Measurements from ENCODE around the gene STK39. TPM values are rescaled to one million over a fixed set of nuclear protein-coding genes. Genes with fewer than 3 reads are reported as not detected.

STK39 gene
- polyA plus RNA-seq, 2 of the 4 experiments (the other 2 are of a cell fraction): 14.2 to 27.2 TPM

DNA sequence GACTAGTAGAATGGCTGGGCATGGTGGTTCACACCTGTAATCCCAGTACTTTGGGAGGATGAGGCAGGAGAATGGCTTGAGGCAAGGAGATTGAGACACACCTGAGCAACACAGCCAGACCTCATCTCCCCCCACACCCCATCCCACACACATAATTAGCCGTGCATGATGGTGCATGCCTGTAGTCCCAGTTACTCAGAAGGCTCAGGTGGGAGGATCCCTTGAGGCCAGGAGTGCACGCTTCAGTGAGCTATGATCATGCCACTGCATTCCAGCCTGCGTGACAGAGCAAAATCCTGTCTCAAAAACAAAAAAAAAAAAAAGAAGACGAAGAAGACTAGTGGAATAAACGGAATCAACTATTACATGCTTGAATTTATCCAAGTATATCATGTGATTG lies 150.0 kb downstream of the STK39 start:
- no peak overlapping the region for H3K27ac ChIP-seq
- POLR2A ChIA-PET: no interaction called here
- TF ChIP-seq, protein P1, sequence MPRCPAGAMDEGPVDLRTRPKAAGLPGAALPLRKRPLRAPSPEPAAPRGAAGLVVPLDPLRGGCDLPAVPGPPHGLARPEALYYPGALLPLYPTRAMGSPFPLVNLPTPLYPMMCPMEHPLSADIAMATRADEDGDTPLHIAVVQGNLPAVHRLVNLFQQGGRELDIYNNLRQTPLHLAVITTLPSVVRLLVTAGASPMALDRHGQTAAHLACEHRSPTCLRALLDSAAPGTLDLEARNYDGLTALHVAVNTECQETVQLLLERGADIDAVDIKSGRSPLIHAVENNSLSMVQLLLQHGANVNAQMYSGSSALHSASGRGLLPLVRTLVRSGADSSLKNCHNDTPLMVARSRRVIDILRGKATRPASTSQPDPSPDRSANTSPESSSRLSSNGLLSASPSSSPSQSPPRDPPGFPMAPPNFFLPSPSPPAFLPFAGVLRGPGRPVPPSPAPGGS (IDR thresholded peaks at IDR 0.05): no peak
- TF ChIP-seq, protein P2, sequence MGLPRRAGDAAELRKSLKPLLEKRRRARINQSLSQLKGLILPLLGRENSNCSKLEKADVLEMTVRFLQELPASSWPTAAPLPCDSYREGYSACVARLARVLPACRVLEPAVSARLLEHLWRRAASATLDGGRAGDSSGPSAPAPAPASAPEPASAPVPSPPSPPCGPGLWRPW (IDR thresholded peaks at IDR 0.05): no peak
- TF ChIP-seq, protein P3, sequence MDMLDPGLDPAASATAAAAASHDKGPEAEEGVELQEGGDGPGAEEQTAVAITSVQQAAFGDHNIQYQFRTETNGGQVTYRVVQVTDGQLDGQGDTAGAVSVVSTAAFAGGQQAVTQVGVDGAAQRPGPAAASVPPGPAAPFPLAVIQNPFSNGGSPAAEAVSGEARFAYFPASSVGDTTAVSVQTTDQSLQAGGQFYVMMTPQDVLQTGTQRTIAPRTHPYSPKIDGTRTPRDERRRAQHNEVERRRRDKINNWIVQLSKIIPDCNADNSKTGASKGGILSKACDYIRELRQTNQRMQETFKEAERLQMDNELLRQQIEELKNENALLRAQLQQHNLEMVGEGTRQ (IDR thresholded peaks at IDR 0.05): no peak

GRCh38 chr2:168096158-168096557 lies 151.2 kb downstream of the STK39 start:
- no peak for FAIRE-seq
- ChIA-PET CTCF (no interaction called here), POLR2A (no interaction called here)

More for the DNA sequence above, 150.0 kb downstream of the STK39 start:
- Histone ChIP-seq H3K9me3 (no peaks in the 10 kb centered on the region), H3K4me3 (no peak overlapping the region), H3K4me1 (no peaks in the 10 kb centered on the region), H3K4me2 (no peak overlapping the region)
- DNase-seq (ENCODE audit: low read depth in 1 of 2, low spot score in 1 of 2) (no peak), FAIRE-seq (no peak), ATAC-seq (no peak)
- WGBS (ENCODE audit: missing lambda C conversion rate): 93% methylated on average over 5 of the region's 5 CpGs
- CTCF ChIA-PET: no interaction called here

DNA sequence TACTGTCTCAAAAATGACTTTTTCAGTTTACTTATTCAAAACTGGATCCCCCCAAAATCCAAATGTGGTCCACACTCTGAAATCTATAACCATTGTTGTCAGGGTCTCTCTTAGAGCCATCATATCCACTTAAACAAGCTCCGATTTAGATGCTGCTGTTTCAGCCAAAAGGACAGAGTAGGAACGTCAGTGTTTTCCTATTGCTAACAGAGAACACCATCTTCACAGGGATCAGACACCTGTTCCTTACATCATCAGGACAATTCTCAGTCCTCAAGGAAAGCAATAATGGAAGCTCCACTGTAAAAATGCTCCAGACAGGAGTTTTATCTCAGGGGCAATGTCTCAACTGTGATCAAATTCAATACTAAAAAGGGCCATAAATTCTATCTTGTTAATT lies 155.4 kb downstream of the STK39 start:
- H3K9me3 ChIP-seq: no peaks in the 10 kb centered on the region
- no peaks in the 10 kb centered on the region for H3K4me1 ChIP-seq
- POLR2A ChIA-PET: no interaction called here
- no peak overlapping the region for H3K4me2 ChIP-seq
- ATAC-seq: no peak
- CTCF ChIA-PET: no interaction called here
- H3K27ac ChIP-seq: no peak overlapping the region
- H3K4me3 ChIP-seq: no peak overlapping the region
- 83% methylated on average over 2 of the region's 2 CpGs for WGBS (ENCODE audit: missing lambda C conversion rate)
- no peak for TF ChIP-seq TFCP2L1 (CRISPR knock-in tag; IDR thresholded peaks at IDR 0.05)
- no peak for TF ChIP-seq REST (IDR thresholded peaks at IDR 0.05)
- TF ChIP-seq RNF2 (IDR thresholded peaks at IDR 0.05; ENCODE audit: borderline replicate concordance, low read depth): no peak
- no peak for TF ChIP-seq POLR2AphosphoS2 (conservative IDR thresholded peaks at IDR 0.05; ENCODE audit: low read length)
- TF ChIP-seq, protein P4, sequence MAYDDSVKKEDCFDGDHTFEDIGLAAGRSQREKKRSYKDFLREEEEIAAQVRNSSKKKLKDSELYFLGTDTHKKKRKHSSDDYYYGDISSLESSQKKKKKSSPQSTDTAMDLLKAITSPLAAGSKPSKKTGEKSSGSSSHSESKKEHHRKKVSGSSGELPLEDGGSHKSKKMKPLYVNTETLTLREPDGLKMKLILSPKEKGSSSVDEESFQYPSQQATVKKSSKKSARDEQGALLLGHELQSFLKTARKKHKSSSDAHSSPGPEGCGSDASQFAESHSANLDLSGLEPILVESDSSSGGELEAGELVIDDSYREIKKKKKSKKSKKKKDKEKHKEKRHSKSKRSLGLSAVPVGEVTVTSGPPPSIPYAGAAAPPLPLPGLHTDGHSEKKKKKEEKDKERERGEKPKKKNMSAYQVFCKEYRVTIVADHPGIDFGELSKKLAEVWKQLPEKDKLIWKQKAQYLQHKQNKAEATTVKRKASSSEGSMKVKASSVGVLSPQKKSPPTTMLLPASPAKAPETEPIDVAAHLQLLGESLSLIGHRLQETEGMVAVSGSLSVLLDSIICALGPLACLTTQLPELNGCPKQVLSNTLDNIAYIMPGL (CRISPR knock-in tag; IDR thresholded peaks at IDR 0.05; ENCODE audit: borderline replicate concordance): no peak
- TF ChIP-seq PHF8 (IDR thresholded peaks at IDR 0.05; ENCODE audit: borderline replicate concordance, low read depth): no peak
- TF ChIP-seq KDM1A (IDR thresholded peaks at IDR 0.05; ENCODE audit: low read depth): no peak
- TF ChIP-seq MAZ (IDR thresholded peaks at IDR 0.05; ENCODE audit: borderline replicate concordance, low read depth, low read length): no peak
- TF ChIP-seq RCOR1 (IDR thresholded peaks at IDR 0.05; ENCODE audit: low read depth, low read length): no peak
- DNase-seq (ENCODE audit: low read depth in 1 of 2, low spot score in 1 of 2): no peak
- FAIRE-seq: no peak

More at GRCh38 chr2:168096158-168096557, 151.2 kb downstream of the STK39 start:
- Histone ChIP-seq H3K9me3 (no peaks in the 10 kb centered on the region), H3K4me2 (no peak overlapping the region), H3K4me1 (no peaks in the 10 kb centered on the region), H3K4me3 (no peak overlapping the region), H3K27ac (no peak overlapping the region)
- ATAC-seq: no peak
- TF ChIP-seq, protein P5, sequence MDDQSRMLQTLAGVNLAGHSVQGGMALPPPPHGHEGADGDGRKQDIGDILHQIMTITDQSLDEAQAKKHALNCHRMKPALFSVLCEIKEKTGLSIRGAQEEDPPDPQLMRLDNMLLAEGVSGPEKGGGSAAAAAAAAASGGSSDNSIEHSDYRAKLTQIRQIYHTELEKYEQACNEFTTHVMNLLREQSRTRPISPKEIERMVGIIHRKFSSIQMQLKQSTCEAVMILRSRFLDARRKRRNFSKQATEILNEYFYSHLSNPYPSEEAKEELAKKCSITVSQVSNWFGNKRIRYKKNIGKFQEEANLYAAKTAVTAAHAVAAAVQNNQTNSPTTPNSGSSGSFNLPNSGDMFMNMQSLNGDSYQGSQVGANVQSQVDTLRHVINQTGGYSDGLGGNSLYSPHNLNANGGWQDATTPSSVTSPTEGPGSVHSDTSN (IDR thresholded peaks at IDR 0.05): no peak
- TF ChIP-seq EP300 (IDR thresholded peaks at IDR 0.05): no peak
- TF ChIP-seq FOXS1 (CRISPR knock-in tag; IDR thresholded peaks at IDR 0.05): no peak
- TF ChIP-seq CHD2 (IDR thresholded peaks at IDR 0.05; ENCODE audit: low read length, partially characterized antibody): no peak
- TF ChIP-seq POLR2AphosphoS2 (conservative IDR thresholded peaks at IDR 0.05; ENCODE audit: low read length): no peak
- TF ChIP-seq HOXB5 (CRISPR knock-in tag; IDR thresholded peaks at IDR 0.05): no peak
- no peak for TF ChIP-seq MAFK (IDR thresholded peaks at IDR 0.05; ENCODE audit: partially characterized antibody)
- no peak for TF ChIP-seq NFE2L2 (conservative IDR thresholded peaks at IDR 0.05; ENCODE audit: low read length)
- no peak for TF ChIP-seq NR3C1 (IDR thresholded peaks at IDR 0.05)
- TF ChIP-seq SMC3 (IDR thresholded peaks at IDR 0.05): no peak
- no peak for TF ChIP-seq RARB (CRISPR knock-in tag; IDR thresholded peaks at IDR 0.05)
- no peak for TF ChIP-seq EHF (CRISPR knock-in tag; IDR thresholded peaks at IDR 0.05)
- TF ChIP-seq HOXA7 (CRISPR knock-in tag; IDR thresholded peaks at IDR 0.05): no peak
- TF ChIP-seq RCOR1 (IDR thresholded peaks at IDR 0.05; ENCODE audit: low read depth, low read length): no peak
- TF ChIP-seq RFX5 (IDR thresholded peaks at IDR 0.05): no peak
- no peak for TF ChIP-seq CBX2 (IDR thresholded peaks at IDR 0.05; ENCODE audit: borderline replicate concordance, low read depth)
- TF ChIP-seq EHMT2 (IDR thresholded peaks at IDR 0.05; ENCODE audit: low read depth): no peak
- no peak for DNase-seq (ENCODE audit: low read depth in 1 of 2, low spot score in 1 of 2)
- 91% methylated on average over 3 of the region's 3 CpGs for WGBS (ENCODE audit: missing lambda C conversion rate)

All from A549 (cell line).